ENCODE results near the gene PITHD1.
A peak's percentile ranks its signal among the peaks of the same experiment; 100 is the strongest.

PITHD1 gene

DNA sequence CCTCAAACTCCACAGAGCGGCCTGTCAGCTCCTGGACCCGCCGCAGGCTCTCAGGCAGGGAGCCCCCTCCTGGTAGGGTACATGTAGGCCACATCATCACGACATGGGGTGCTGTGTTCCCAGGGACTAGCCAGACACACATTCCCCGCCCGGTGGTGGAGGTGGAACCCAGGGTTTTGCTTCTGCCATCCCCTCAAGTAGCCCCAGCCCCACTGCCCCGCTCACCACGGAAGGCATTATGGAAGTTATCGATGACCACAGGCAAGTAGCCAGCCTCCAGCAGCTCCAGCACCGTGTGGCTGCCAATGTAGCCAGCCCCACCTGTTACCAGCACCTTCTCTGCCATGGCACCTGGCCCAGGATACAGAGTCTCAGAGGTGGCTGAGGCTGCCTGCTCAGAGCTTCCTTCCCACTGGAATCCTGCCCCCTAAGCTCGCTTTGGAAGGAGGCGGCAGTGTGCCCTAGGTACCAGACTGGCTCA lies 20.5 kb downstream of the PITHD1 start:
- peaks cover 7% of the 10 kb centered on the region; the same call in 1 of the 2 replicates for H3K79me2 ChIP-seq (ENCODE audit: low read length)
- no peak overlapping the region for H3K4me3 ChIP-seq (ENCODE audit: low read length)
- no peak overlapping the region for H2AFZ ChIP-seq (ENCODE audit: low read depth, low read length)
- no peak for TF ChIP-seq EZH2phosphoT487 (IDR thresholded peaks at IDR 0.05; ENCODE audit: low read depth)
- no peak for TF ChIP-seq CTCF (IDR thresholded peaks at IDR 0.05; ENCODE audit: low read depth, low read length)
- H3K4me2 ChIP-seq (ENCODE audit: low read length): no peak overlapping the region
- no peaks in the 10 kb centered on the region for H3K27me3 ChIP-seq (ENCODE audit: low read depth, low read length)
- peaks cover 8% of the 10 kb centered on the region for H3K4me1 ChIP-seq (ENCODE audit: low read length)
- H3K27ac ChIP-seq (ENCODE audit: low read length): no peak overlapping the region
- no peaks in the 10 kb centered on the region for H3K9me3 ChIP-seq (ENCODE audit: insufficient read depth, low read length)
- no peaks in the 10 kb centered on the region for H3K36me3 ChIP-seq (replicated peaks; ENCODE audit: low read depth, low read length)
- H4K20me1 ChIP-seq (ENCODE audit: insufficient read depth, low read length): no peaks in the 10 kb centered on the region
- no peak overlapping the region for H3K9ac ChIP-seq (ENCODE audit: low read length)

DNA sequence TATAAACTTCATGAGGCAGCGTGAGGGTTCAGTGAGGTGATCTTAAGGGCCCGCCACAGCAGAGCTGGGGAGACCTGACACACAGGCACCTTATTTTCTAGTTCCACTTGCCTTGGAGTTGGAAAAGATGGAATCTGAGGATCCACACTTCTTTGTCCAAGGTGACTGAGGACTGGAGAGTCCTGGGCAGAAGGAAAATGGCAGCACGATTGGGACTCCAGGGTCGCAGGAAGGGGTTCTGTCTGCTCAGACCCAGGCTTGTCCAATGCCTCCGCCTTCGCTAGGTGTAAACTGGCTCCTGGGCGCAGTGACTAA lies 21.0 kb downstream of the PITHD1 start:
- Histone ChIP-seq H3K4me1 (ENCODE audit: low read length) (peaks cover 8% of the 10 kb centered on the region), H3K27me3 (ENCODE audit: low read depth, low read length) (no peaks in the 10 kb centered on the region), H2AFZ (ENCODE audit: low read depth, low read length) (no peak overlapping the region), H3K4me3 (ENCODE audit: low read length) (peak overlapping the region; percentile 96), H3K27ac (ENCODE audit: low read length) (no peak overlapping the region), H3K79me2 (ENCODE audit: low read length) (peaks cover 7% of the 10 kb centered on the region; the same call in 1 of the 2 replicates), H3K36me3 (replicated peaks; ENCODE audit: low read depth, low read length) (no peaks in the 10 kb centered on the region), H3K4me2 (ENCODE audit: low read length) (peak overlapping the region; percentile 90), H4K20me1 (ENCODE audit: insufficient read depth, low read length) (no peaks in the 10 kb centered on the region), H3K9me3 (ENCODE audit: insufficient read depth, low read length) (no peaks in the 10 kb centered on the region), H3K9ac (ENCODE audit: low read length) (no peak overlapping the region)
- TF ChIP-seq CTCF (IDR thresholded peaks at IDR 0.05; ENCODE audit: low read depth, low read length) (no peak), EZH2phosphoT487 (IDR thresholded peaks at IDR 0.05; ENCODE audit: low read depth) (no peak)

DNA sequence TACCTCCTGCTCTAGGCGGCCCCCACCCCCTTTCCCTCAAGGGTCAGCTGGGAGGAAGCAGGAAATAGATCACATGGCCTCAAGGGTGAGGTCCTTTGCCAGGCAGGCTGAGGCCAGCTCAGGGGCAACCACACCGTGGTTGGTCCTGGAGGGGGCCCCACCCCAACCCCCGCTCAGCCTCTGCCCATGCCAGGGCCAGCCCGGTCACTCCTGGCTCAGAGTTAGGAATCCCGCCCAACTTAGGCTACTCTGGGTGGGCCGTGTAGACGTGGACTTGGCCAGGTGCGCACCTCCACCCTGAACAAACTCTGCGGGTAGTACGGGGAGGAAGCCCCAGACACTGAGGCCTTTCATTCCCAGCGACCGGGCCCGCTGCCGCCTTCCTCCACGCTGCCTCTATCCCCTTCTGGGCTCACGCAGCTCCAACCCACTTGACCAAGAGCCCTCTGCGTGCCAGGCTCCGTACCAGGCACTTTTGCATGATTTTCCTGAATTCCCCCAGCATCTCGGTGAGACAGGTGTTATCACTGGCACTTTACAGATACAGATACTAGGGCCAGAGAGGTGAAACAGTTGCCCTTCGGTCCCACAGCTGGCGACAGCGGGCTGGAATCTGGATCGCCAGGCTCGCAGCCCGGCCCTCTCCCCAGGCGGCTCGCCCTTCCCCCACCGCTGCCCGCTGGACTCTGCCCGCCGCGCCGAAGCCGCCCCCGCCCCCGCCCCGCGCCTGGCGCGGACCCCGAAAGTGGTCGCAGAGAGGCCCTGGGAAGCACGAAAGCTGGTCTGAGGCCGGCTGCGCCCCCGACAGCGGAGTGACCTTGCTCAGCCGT lies 21.6 kb downstream of the PITHD1 start:
- no peak overlapping the region for H2AFZ ChIP-seq (ENCODE audit: low read depth, low read length)
- H3K27me3 ChIP-seq (ENCODE audit: low read depth, low read length): no peaks in the 10 kb centered on the region
- H3K4me1 ChIP-seq (ENCODE audit: low read length): peaks cover 8% of the 10 kb centered on the region
- H4K20me1 ChIP-seq (ENCODE audit: insufficient read depth, low read length): no peaks in the 10 kb centered on the region
- peak overlapping the region; percentile 72 for H3K9ac ChIP-seq (ENCODE audit: low read length)
- TF ChIP-seq EZH2phosphoT487 (IDR thresholded peaks at IDR 0.05; ENCODE audit: low read depth) (no peak), CTCF (IDR thresholded peaks at IDR 0.05; ENCODE audit: low read depth, low read length) (no peak)
- H3K4me2 ChIP-seq (ENCODE audit: low read length): peak overlapping the region; percentile 90
- no peaks in the 10 kb centered on the region for H3K9me3 ChIP-seq (ENCODE audit: insufficient read depth, low read length)
- peaks cover 7% of the 10 kb centered on the region; the same call in 1 of the 2 replicates for H3K79me2 ChIP-seq (ENCODE audit: low read length)
- H3K36me3 ChIP-seq (replicated peaks; ENCODE audit: low read depth, low read length): no peaks in the 10 kb centered on the region
- H3K4me3 ChIP-seq (ENCODE audit: low read length): peak overlapping the region; percentile 96
- peak overlapping the region; percentile 7 for H3K27ac ChIP-seq (ENCODE audit: low read length)

DNA sequence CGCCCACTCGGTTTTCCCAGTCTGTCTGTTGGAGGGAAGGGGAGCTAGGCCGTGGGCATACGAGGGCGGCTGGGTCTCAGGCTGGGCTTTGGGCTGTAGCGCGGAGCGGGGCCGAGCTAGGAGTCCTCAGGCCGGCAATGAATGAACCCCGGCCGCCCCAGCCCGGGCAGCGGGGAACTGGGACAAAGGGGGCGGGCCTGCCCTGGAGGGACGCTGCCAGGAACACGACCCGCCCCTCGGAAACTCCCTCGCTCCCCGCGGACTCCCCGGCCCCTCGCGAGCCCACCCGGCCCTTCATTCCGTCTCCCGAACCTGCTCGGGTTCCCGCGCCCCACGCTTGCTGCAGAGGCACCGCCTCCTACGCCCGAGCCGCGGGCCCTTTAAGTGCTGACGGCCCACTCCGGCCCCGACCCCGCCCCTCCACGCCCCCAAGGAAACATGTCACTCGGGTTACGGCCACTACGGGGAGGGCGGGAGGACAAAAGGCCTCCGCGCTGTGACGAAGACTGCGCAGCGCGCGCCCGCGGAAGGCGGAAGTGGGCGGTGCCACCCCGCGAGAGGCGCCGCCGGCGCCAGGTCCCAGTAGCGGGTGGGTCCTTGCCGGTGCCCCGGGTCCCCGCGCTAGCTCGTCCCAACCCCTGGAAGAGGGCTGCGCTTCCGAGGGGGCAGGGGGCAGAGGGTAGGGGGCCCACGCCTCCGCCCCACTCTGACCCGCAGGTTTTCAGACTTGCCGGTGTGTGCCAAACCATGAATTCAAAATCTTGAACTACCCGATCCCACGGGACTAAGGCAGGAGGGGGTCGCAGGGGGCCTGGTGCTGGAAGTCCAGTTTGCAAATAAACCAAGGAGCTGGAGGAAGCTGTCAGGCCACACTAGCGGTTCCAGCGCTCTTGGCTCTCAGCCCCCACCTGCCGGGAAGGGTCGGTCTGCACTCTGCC lies 22.5 kb downstream of the PITHD1 start, which contains the start of gene GALE:
GALE (minus strand) TSS at position 355 of the 938 bp plus-strand sequence. CDS start 1,747 bp downstream, outside the sequence.
- no peaks in the 10 kb centered on the region for H3K27me3 ChIP-seq (ENCODE audit: low read depth, low read length)
- H3K4me2 ChIP-seq (ENCODE audit: low read length): peak within 1 kb of the TSS; percentile 90
- TF ChIP-seq CTCF (IDR thresholded peaks at IDR 0.05; ENCODE audit: low read depth, low read length): no peak
- TF ChIP-seq EZH2phosphoT487 (IDR thresholded peaks at IDR 0.05; ENCODE audit: low read depth): no peak
- H3K9me3 ChIP-seq (ENCODE audit: insufficient read depth, low read length): no peaks in the 10 kb centered on the region
- peak within 1 kb of the TSS; percentile 7 for H3K27ac ChIP-seq (ENCODE audit: low read length)
- H3K79me2 ChIP-seq (ENCODE audit: low read length): peaks cover 7% of the 10 kb centered on the region; the same call in 1 of the 2 replicates
- no peaks in the 10 kb centered on the region for H3K36me3 ChIP-seq (replicated peaks; ENCODE audit: low read depth, low read length)
- no peaks in the 10 kb centered on the region for H4K20me1 ChIP-seq (ENCODE audit: insufficient read depth, low read length)
- H2AFZ ChIP-seq (ENCODE audit: low read depth, low read length): no peak within 1 kb of the TSS
- H3K4me1 ChIP-seq (ENCODE audit: low read length): peaks cover 8% of the 10 kb centered on the region
- H3K4me3 ChIP-seq (ENCODE audit: low read length): peak within 1 kb of the TSS; percentile 96
- peak within 1 kb of the TSS; percentile 75 for H3K9ac ChIP-seq (ENCODE audit: low read length)
